NT2/D1 (cell line): ENCODE measurements around the gene PLD5.
"Not testable (repeated sequence)": the region's sequence is repeated elsewhere in the genome, so short reads cannot be mapped to it uniquely, and the experiment has no call there.

Source experiments
- DNase-seq: peaks from one replicate; pipeline ENCODE4 v3.0.0-alpha.2; 2011; ENCODE audit warnings: low read depth, low spot score
- H3K27me3 ChIP-seq: 2 replicates; pipeline ENCODE4 v1.6.0; 2011; ENCODE audit warnings: mild to moderate bottlenecking; ENCODE audit not compliant: insufficient read length, insufficient read depth
- H3K36me3 ChIP-seq: 2 replicates; pipeline ENCODE4 v1.6.1; 2011; ENCODE audit warnings: mild to moderate bottlenecking, low read length, mixed read lengths; ENCODE audit not compliant: insufficient read depth, insufficient read length
- H3K4me1 ChIP-seq: 2 replicates; pipeline ENCODE4 v1.5.1; 2011; ENCODE audit not compliant: insufficient read depth, insufficient read length
- H3K4me3 ChIP-seq: 2 replicates; pipeline ENCODE4 v1.5.1; 2011; ENCODE audit warnings: low read depth; ENCODE audit not compliant: insufficient read length
- H3K9ac ChIP-seq: 2 replicates; pipeline ENCODE4 v1.6.0; 2011; ENCODE audit warnings: low read depth; ENCODE audit not compliant: insufficient read length
- H3K9me3 ChIP-seq: 2 replicates; pipeline ENCODE4 v1.5.1; 2011; ENCODE audit warnings: mild to moderate bottlenecking, low read length; ENCODE audit not compliant: insufficient read depth
- SUZ12 ChIP-seq: IDR thresholded peaks from 2 replicates; pipeline ENCODE4 v1.6.1; 2011; ENCODE audit not compliant: insufficient read length, insufficient read depth; ENCODE audit errors: extremely low read depth
- YY1 ChIP-seq: IDR thresholded peaks from 2 replicates; pipeline ENCODE4 v1.6.1; 2011; ENCODE audit not compliant: insufficient read length, insufficient read depth
- ZNF274 ChIP-seq: IDR thresholded peaks from 2 replicates; pipeline ENCODE4 v1.6.1; 2011; ENCODE audit warnings: mild to moderate bottlenecking, low read depth, low read length

Gene PLD5

DNA sequence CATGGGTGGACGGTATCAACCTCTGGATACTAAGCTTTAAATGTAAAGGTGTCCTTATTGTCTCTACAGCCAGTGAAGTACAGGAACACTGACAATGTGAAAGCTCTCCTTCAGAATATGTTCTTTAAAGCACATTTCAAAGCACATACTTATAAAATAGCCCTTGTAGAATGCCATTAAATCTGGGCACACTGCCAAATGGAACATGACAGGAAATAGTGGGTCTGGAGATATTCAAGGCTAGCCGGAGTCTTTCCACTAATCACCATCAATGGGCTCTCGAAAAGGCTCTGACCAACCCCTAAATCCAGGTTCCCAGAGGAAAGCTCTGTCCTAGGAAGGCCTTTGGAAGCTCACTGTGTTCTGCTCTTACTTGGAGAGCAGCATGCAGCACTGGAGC is 46.6 kb downstream of the PLD5 start:
- no peak for DNase-seq
- H3K27me3 ChIP-seq = no peaks in the 10 kb centered on the region
- no peak for TF ChIP-seq YY1
- TF ChIP-seq SUZ12 = no peak
- H3K4me3 ChIP-seq = no peak overlapping the region
- no peaks in the 10 kb centered on the region for H3K4me1 ChIP-seq
- H3K36me3 ChIP-seq = no peaks in the 10 kb centered on the region
- H3K9ac ChIP-seq = no peak overlapping the region
- peaks cover 14% of the 10 kb centered on the region; the same call in 1 of the 2 replicates for H3K9me3 ChIP-seq

DNA sequence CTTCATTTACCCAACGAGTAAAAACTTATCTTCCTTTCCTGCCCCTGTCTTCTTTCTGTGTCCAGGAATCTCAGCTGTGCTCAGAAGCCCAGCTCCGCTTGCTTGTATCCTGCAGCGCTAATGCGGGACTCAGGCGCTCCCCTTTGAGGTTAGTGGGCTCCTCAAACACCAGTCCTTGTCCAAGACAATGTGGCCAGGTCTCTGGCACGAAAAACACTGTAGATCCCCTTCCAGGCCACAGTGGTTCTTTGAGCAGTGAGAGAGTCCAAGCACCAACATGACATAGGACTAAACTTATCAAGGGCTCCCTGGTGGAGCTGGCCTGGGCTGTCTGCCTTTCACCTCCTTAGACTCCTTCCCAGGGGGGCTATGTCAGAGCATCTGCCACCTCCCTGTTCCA is 53.7 kb downstream of the PLD5 start:
- Histone ChIP-seq H3K9me3 (no peaks in the 10 kb centered on the region), H3K27me3 (no peaks in the 10 kb centered on the region), H3K36me3 (no peaks in the 10 kb centered on the region), H3K9ac (no peak overlapping the region), H3K4me3 (no peak overlapping the region), H3K4me1 (no peaks in the 10 kb centered on the region)
- TF ChIP-seq ZNF274 (no peak), YY1 (no peak)
- no peak for DNase-seq

DNA sequence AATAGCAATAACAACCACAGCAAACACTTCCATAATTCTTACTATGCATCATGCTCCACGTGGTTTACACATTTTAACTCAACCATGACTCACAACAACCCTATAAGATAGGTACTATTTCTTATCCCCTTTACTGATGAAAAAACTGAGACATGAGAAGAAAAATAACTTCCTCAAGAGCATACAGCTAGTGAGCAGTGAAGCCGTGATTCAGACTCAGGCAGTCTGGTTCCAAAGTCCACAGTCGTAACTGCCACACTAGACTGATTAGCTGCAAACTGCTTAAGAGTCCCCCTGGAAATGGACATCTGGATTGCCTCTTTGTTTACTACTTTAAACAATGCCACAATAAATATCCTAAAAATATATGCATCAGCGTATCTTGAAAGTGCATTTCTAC is 55.7 kb downstream of the PLD5 start:
- Histone ChIP-seq H3K27me3 (no peaks in the 10 kb centered on the region), H3K36me3 (no peaks in the 10 kb centered on the region), H3K9ac (no peak overlapping the region), H3K4me3 (no peak overlapping the region), H3K9me3 (no peaks in the 10 kb centered on the region), H3K4me1 (no peaks in the 10 kb centered on the region)
- TF ChIP-seq YY1 = no peak
- TF ChIP-seq SUZ12 = no peak
- TF ChIP-seq ZNF274 = no peak
- no peak for DNase-seq

DNA sequence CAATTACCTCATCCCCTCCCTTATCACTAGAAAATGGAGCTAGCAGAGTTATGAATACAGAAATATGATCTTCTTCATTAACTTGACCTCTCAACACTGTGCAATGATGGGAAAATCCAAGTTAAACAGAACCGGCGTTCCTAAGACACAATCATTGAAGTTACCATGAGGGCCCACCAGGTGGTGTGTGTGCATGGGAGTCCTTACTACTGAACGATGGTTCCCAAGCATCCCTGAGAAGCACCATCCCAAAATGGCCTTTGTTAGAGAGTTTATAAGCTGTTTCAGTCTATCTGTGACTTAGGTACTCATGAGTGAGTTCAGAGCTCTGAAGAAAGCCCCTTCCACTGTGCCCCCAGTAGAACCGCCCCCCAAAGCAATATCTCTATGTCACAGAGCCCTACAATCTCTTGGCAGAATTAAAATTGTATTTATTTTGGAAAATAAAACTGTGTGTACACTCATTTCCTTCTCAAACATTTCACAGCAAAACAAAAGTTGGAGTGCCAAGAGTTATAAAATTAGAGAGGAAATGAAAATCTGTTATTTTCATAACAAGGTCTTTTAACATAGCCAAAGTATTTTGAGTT is 56.8 kb downstream of the PLD5 start:
- Histone ChIP-seq H3K4me3 (no peak overlapping the region), H3K36me3 (no peaks in the 10 kb centered on the region), H3K4me1 (no peaks in the 10 kb centered on the region), H3K27me3 (no peaks in the 10 kb centered on the region), H3K9me3 (no peaks in the 10 kb centered on the region), H3K9ac (no peak overlapping the region)
- TF ChIP-seq YY1 = no peak
- TF ChIP-seq ZNF274 = no peak
- TF ChIP-seq SUZ12 = no peak
- peak; percentile 81 for DNase-seq

DNA sequence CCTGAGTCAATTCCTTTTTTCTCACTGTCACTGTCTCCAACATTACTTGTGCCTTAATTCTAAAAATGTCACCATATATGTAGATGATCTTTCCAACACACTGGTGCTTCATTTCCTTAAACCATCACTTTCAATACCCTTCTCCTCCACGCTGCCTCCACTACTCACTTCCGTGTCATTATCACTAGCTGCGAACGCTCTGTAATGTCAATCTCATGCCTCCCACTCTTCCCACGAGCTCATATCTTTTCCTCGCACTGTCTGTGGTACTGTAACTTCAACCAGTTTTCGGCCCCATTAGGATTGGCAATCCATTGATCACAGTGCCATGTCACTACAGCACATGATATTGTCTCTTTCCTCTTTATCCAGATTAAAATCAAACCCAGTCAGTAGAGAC is 61.6 kb downstream of the PLD5 start:
- Histone ChIP-seq H3K9me3 (no peaks in the 10 kb centered on the region), H3K27me3 (no peaks in the 10 kb centered on the region)

DNA sequence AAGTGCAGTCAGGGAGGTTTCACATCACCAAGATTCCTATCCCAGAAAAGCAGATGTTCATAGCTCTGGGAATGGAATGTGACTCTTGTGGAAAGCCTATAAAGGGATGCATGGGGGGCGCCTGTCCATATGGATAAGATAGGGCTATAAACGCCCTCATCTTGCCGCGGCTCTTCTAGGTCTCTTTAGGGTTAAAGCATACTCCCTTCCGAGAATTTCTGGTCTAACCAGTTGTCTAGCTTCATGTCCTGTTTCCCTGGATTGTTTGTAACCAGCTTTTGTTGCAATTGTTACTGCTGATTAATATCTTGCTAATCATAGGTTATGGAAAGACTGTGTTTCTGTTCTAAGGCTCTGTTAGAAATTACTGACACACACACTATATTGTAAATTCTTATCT is 64.8 kb downstream of the PLD5 start:
- H3K27me3 ChIP-seq, H3K9me3 ChIP-seq, H3K9ac ChIP-seq, H3K36me3 ChIP-seq, H3K4me3 ChIP-seq, H3K4me1 ChIP-seq, DNase-seq: not testable (repeated sequence)

More for the DNA sequence above, 61.6 kb downstream of the PLD5 start:
- Histone ChIP-seq H3K9ac (no peak overlapping the region), H3K4me1 (no peaks in the 10 kb centered on the region), H3K4me3 (no peak overlapping the region), H3K36me3 (no peaks in the 10 kb centered on the region)
- DNase-seq = no peak
- TF ChIP-seq ZNF274 = no peak
- TF ChIP-seq YY1 = no peak
- no peak for TF ChIP-seq SUZ12

DNA sequence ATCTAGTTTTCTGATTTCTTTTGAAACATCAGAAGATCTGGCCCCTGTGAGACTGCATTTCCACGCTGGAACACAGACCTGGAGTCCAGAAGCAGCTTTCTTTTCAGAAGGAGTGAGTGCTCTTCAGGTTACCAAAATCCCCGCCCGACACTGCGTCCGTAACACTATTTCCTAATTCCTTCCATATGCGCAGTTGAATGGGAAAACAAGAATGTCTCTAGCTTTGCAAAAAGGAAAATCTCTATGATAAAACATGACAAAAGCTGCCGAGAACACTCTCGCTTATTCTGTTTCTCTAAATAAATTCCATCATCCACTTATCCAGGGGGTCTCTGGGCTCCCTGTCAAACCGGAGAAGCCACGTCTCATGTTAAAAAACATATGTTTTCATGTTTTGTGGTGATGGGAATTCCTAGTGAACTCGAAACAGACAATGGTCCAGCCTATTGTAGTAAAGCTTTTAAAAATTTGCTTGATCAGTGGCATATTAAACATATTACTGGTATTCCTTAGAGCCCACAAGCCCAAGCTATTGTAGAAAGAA is 67.7 kb downstream of the PLD5 start:
- Histone ChIP-seq H3K36me3 (no peaks in the 10 kb centered on the region), H3K4me1 (no peaks in the 10 kb centered on the region), H3K9ac (no peak overlapping the region), H3K9me3 (no peaks in the 10 kb centered on the region), H3K27me3 (no peaks in the 10 kb centered on the region), H3K4me3 (no peak overlapping the region)
- DNase-seq = no peak
- TF ChIP-seq ZNF274 = no peak
- TF ChIP-seq SUZ12 = no peak

DNA sequence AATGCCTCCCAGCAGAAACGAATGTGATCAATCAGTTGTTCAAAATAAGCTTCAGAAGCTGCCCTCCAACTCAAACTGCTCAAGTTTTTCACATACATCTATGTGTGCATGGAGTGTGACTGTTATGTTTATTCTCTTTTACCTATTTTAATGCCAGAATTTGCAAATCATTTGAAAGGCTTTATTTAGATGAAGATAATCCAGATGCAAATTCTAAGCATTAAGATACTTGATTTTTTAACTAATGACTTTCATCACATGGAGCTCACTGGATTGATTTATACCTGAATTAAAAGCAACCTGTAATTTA is 69.5 kb downstream of the PLD5 start:
- no peak for DNase-seq
- H3K36me3 ChIP-seq = no peaks in the 10 kb centered on the region
- no peak overlapping the region for H3K9ac ChIP-seq
- H3K27me3 ChIP-seq = no peaks in the 10 kb centered on the region
- no peaks in the 10 kb centered on the region for H3K4me1 ChIP-seq
- H3K9me3 ChIP-seq = no peaks in the 10 kb centered on the region
- no peak for TF ChIP-seq YY1
- TF ChIP-seq ZNF274 = no peak
- TF ChIP-seq SUZ12 = no peak
- H3K4me3 ChIP-seq = no peak overlapping the region
